ENCODE results near the gene ZNF148.

DNA sequence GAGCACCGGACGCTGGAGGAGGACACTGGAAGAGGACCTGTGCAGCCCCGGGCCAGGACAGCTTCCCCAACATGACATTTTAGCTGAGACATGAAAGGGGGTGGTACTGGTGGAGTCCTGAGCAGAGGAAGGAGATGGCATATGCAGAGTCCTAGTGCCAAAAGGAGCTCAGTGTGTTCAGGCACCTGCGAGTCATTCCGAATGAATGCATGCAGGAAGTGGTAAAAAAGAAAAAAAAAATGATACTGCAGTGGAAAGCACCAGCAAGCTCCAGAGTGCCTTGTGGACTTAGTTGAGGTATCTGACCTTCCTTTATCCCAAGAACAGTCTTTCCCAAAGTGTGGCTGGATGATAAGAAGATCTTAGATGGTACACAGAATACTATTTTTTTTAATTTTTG lies 6.6 kb upstream of the ZNF148 start:
- TF ChIP-seq, protein P1, sequence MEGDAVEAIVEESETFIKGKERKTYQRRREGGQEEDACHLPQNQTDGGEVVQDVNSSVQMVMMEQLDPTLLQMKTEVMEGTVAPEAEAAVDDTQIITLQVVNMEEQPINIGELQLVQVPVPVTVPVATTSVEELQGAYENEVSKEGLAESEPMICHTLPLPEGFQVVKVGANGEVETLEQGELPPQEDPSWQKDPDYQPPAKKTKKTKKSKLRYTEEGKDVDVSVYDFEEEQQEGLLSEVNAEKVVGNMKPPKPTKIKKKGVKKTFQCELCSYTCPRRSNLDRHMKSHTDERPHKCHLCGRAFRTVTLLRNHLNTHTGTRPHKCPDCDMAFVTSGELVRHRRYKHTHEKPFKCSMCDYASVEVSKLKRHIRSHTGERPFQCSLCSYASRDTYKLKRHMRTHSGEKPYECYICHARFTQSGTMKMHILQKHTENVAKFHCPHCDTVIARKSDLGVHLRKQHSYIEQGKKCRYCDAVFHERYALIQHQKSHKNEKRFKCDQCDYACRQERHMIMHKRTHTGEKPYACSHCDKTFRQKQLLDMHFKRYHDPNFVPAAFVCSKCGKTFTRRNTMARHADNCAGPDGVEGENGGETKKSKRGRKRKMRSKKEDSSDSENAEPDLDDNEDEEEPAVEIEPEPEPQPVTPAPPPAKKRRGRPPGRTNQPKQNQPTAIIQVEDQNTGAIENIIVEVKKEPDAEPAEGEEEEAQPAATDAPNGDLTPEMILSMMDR (IDR thresholded peaks at IDR 0.05), result no peak
- no peak for TF ChIP-seq POLR2A (IDR thresholded peaks at IDR 0.05)
